Mesodermal cell (in vitro differentiated cells): Measurements from ENCODE around the gene RASA3.
"Not testable (repeated sequence)": the region's sequence is repeated elsewhere in the genome, so short reads cannot be mapped to it uniquely, and the experiment has no call there.

ENCODE experiments used
- H3K27ac ChIP-seq: 2 replicates; pipeline ENCODE4 v1.7.0; 2013; ENCODE audit warnings: mild to moderate bottlenecking, low read depth, low read length, moderate library complexity; ENCODE audit not compliant: severe bottlenecking
- H3K36me3 ChIP-seq: 2 replicates; pipeline ENCODE4 v1.7.1; 2013; ENCODE audit warnings: mild to moderate bottlenecking, low read length, moderate library complexity; ENCODE audit not compliant: control insufficient read depth, insufficient read depth
- H3K4me1 ChIP-seq: one replicate; pipeline ENCODE4 v1.7.1; 2013; ENCODE audit warnings: mild to moderate bottlenecking, low read length; ENCODE audit not compliant: insufficient read depth, control insufficient read depth, poor library complexity, severe bottlenecking
- H3K4me3 ChIP-seq: 2 replicates; pipeline ENCODE4 v1.7.0; 2013; ENCODE audit warnings: low read length, control low read depth, mild to moderate bottlenecking; ENCODE audit not compliant: insufficient read depth, poor library complexity, severe bottlenecking; ENCODE audit errors: extremely low read depth
- H3K9me3 ChIP-seq: 2 replicates; pipeline ENCODE4 v1.7.1; 2013; ENCODE audit warnings: mild to moderate bottlenecking, low read length, moderate library complexity; ENCODE audit not compliant: control insufficient read depth
- WGBS, 2 experiments: methylation state at CpG; one replicate each; pipeline ENCODE4 v1.1.5; 2013; ENCODE audit warnings: missing lambda C conversion rate in 2 of 2; ENCODE audit not compliant: insufficient coverage in 2 of 2; 5-methylcytosine and 5-hydroxymethylcytosine counted together

Gene RASA3

GRCh38 chr13:114077099-114077932 lies 55.1 kb downstream of the RASA3 start:
- no peak overlapping the region for H3K4me3 ChIP-seq

DNA sequence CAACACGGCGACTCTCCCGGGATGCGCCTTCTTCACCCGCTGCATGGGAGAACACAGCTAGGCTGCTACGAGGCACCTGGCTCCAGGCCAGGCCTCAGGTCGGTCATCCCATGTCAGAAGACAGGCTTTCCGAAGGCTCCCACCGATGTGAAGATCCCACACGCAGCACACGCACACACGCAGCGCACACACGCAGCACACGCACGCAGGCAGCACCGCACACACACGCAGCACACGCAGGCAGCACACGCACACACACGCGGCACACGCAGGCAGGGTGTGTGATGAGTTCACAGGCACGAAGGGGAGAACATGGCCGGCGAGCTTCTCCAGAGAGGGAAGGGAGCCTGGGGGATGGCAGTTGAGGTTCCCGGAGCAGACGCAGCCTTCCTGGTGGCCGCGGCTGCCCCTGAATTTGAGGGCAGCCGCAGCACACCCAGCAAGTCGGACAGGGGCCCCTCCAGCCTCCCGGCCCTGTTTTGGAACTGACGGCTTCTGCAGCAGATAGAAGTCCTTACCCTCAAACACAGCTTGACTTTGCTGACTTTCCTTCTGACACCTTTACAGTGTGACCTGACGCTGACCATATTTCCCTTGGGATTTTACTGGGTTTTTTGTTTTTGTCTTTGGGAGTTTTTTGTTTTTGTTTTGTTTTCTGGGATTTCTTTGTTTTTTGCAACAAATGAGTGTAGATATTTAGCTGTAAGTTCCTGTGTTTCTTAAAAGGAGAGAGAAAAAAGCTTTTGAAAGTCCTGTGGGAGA lies 55.9 kb downstream of the RASA3 start:
- Histone ChIP-seq H3K4me3 (no peak overlapping the region), H3K36me3 (peaks cover 59% of the 10 kb centered on the region), H3K9me3 (peaks cover 3% of the 10 kb centered on the region), H3K27ac (peak overlapping the region; percentile 23), H3K4me1 (peaks cover 11% of the 10 kb centered on the region)
- 95 to 98% methylated on average over 31 to 35 of the region's 35 CpGs for WGBS, 2 experiments

More at GRCh38 chr13:114077099-114077932, 55.1 kb downstream of the RASA3 start:
- H3K9me3 ChIP-seq = no peaks in the 10 kb centered on the region
- H3K36me3 ChIP-seq = peaks cover 59% of the 10 kb centered on the region
- H3K4me1 ChIP-seq = peaks cover 11% of the 10 kb centered on the region
- peak overlapping the region; percentile 23 for H3K27ac ChIP-seq
- 90 to 94% methylated on average over 22 to 26 of the region's 34 CpGs for WGBS, 2 experiments

GRCh38 chr13:114075811-114076210 lies 56.6 kb downstream of the RASA3 start:
- not testable (repeated sequence) for H3K27ac ChIP-seq, H3K4me3 ChIP-seq, H3K9me3 ChIP-seq
- Histone ChIP-seq H3K4me1 (peaks cover 11% of the 10 kb centered on the region), H3K36me3 (peaks cover 59% of the 10 kb centered on the region)
- 96 to 98% methylated on average over 20 to 39 of the region's 45 CpGs for WGBS, 2 experiments

GRCh38 chr13:114074671-114075315 lies 57.6 kb downstream of the RASA3 start:
- peaks cover 11% of the 10 kb centered on the region for H3K4me1 ChIP-seq
- peaks cover 9% of the 10 kb centered on the region for H3K9me3 ChIP-seq
- H3K27ac ChIP-seq = no peak overlapping the region
- peaks cover 53% of the 10 kb centered on the region for H3K36me3 ChIP-seq
- 93% methylated on average over 29 of the region's 29 CpGs for WGBS, 2 experiments
- H3K4me3 ChIP-seq = no peak overlapping the region

- H3K36me3 ChIP-seq = peaks cover 53% of the 10 kb centered on the region
- H3K4me1 ChIP-seq = peaks cover 9% of the 10 kb centered on the region
- WGBS, 2 experiments = 93 to 97% methylated on average over 21 of the region's 22 CpGs
- no peak overlapping the region for H3K4me3 ChIP-seq
- peaks cover 9% of the 10 kb centered on the region for H3K9me3 ChIP-seq
- H3K27ac ChIP-seq = no peak overlapping the region
Observed at GRCh38 chr13:114073881-114074612, 58.4 kb downstream of the RASA3 start.

GRCh38 chr13:114072421-114072820 lies 60.0 kb downstream of the RASA3 start:
- H3K27ac ChIP-seq = peak overlapping the region; percentile 74
- H3K4me1 ChIP-seq = peaks cover 13% of the 10 kb centered on the region
- peaks cover 9% of the 10 kb centered on the region for H3K9me3 ChIP-seq
- no peak overlapping the region for H3K4me3 ChIP-seq
- 84 to 100% methylated on average over 8 to 9 of the region's 10 CpGs for WGBS, 2 experiments
- peaks cover 65% of the 10 kb centered on the region for H3K36me3 ChIP-seq

GRCh38 chr13:114071991-114072390 lies 60.4 kb downstream of the RASA3 start:
- Histone ChIP-seq H3K27ac (peak overlapping the region; percentile 74), H3K36me3 (peaks cover 68% of the 10 kb centered on the region), H3K4me3 (no peak overlapping the region), H3K4me1 (peaks cover 17% of the 10 kb centered on the region), H3K9me3 (peaks cover 9% of the 10 kb centered on the region)
- 85 to 90% methylated on average over 9 to 13 of the region's 14 CpGs for WGBS, 2 experiments

GRCh38 chr13:114071410-114071809 lies 61.0 kb downstream of the RASA3 start:
- Histone ChIP-seq H3K4me3 (no peak overlapping the region), H3K36me3 (peaks cover 68% of the 10 kb centered on the region), H3K27ac (peak overlapping the region; percentile 74), H3K4me1 (peaks cover 23% of the 10 kb centered on the region), H3K9me3 (peaks cover 9% of the 10 kb centered on the region)
- WGBS, 2 experiments = 65 to 75% methylated on average over 7 to 8 of the region's 10 CpGs

DNA sequence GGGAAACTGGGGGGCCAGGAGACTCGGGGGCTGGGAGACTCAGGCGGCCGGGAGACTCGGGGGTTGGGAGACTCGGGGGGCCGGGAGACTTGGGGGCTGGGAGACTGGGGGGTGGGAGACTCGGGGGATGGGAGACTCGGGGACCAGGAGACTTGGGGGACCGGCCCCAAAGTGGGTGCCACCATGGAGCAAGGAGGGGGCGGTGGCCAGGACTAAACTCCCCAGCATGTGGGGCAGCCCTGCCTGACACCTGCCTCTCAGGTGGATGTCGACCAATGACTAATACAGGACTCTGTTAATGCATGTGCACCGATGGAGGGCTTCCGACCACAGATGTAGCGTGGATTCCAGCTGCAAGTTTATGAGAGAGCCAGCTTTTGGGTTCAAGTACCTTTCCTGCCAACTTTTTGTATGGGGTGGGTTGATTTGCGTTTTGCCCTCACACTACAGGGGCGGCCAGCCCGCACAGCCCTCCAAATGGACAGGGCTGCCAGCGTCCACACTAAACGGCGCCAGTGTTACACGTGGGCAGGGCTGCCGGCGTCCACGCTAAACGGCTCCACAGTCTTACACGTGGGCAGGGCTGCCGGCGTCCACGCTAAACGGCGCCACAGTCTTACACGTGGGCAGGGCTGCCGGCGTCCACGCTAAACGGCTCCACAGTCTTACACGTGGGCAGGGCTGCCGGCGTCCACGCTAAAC lies 62.2 kb downstream of the RASA3 start:
- no peak overlapping the region for H3K27ac ChIP-seq
- 94 to 99% methylated on average over 13 to 14 of the region's 40 CpGs for WGBS, 2 experiments
- H3K9me3 ChIP-seq = peaks cover 9% of the 10 kb centered on the region
- peaks cover 34% of the 10 kb centered on the region for H3K4me1 ChIP-seq
- no peak overlapping the region for H3K4me3 ChIP-seq
- H3K36me3 ChIP-seq = peaks cover 69% of the 10 kb centered on the region
